Parathyroid adenoma (tissue), 2 donors: Measurements from ENCODE around the gene DOCK8.

Experiments
- H2AFZ ChIP-seq: fragments of 300-600 bp; sonication (generic); one replicate; pipeline ENCODE4 v1.7.0; 2017; ENCODE audit warnings: antibody characterized with exemption, mild to moderate bottlenecking
- H3K27ac ChIP-seq: fragments of 300-600 bp; sonication (generic); one replicate; pipeline ENCODE4 v1.7.0; 2017
- H3K27me3 ChIP-seq: fragments of 300-600 bp; sonication (generic); one replicate; pipeline ENCODE4 v1.7.0; 2017; ENCODE audit warnings: low read length; ENCODE audit not compliant: control insufficient read depth, insufficient read depth
- H3K36me3 ChIP-seq: fragments of 300-600 bp; sonication (generic); one replicate; pipeline ENCODE4 v1.7.0; 2017; ENCODE audit warnings: low read length; ENCODE audit not compliant: control insufficient read depth, insufficient read depth
- H3K4me1 ChIP-seq: fragments of 300-600 bp; sonication (generic); one replicate; pipeline ENCODE4 v1.7.0; 2017; ENCODE audit warnings: control low read depth
- H3K4me2 ChIP-seq: fragments of 300-600 bp; sonication (generic); one replicate; pipeline ENCODE4 v1.7.0; 2017; ENCODE audit warnings: low read length
- H3K4me3 ChIP-seq: fragments of 300-600 bp; sonication (generic); one replicate; pipeline ENCODE4 v1.7.0; 2017; ENCODE audit warnings: low read depth, low read length
- H3K79me2 ChIP-seq: fragments of 300-600 bp; sonication (generic); one replicate; pipeline ENCODE4 v1.7.0; 2017; ENCODE audit warnings: control low read depth
- H3K9ac ChIP-seq: fragments of 300-600 bp; sonication (generic); one replicate; pipeline ENCODE4 v1.7.0; 2017; ENCODE audit warnings: mild to moderate bottlenecking
- H3K9me3 ChIP-seq: fragments of 300-600 bp; sonication (generic); one replicate; pipeline ENCODE4 v1.7.0; 2017; ENCODE audit warnings: low read length; ENCODE audit not compliant: control insufficient read depth
- CTCF ChIP-seq: fragments of 300-600 bp; sonication (generic); IDR thresholded peaks from one replicate; pipeline ENCODE4 v1.7.0; 2017; ENCODE audit warnings: antibody characterized with exemption, mild to moderate bottlenecking
- donor health status: primary hyperparathyroidism.

The DOCK8 gene

GRCh38 chr9:219670-220365, 5.2 kb downstream of the DOCK8 start:
- Histone ChIP-seq H3K4me1 (no peaks in the 10 kb centered on the region), H3K27me3 (no peaks in the 10 kb centered on the region), H3K36me3 (no peaks in the 10 kb centered on the region), H3K4me3 (no peak overlapping the region), H2AFZ (no peak overlapping the region), H3K27ac (no peak overlapping the region), H3K9ac (no peak overlapping the region), H3K79me2 (no peaks in the 10 kb centered on the region), H3K4me2 (no peak overlapping the region), H3K9me3 (no peaks in the 10 kb centered on the region)
- TF ChIP-seq CTCF = no peak

GRCh38 chr9:221989-222776, 7.5 kb downstream of the DOCK8 start:
- H3K27me3 ChIP-seq = no peaks in the 10 kb centered on the region
- no peak overlapping the region for H3K4me2 ChIP-seq
- no peaks in the 10 kb centered on the region for H3K36me3 ChIP-seq
- no peaks in the 10 kb centered on the region for H3K9me3 ChIP-seq
- H3K4me3 ChIP-seq = no peak overlapping the region
- no peaks in the 10 kb centered on the region for H3K4me1 ChIP-seq
- no peak overlapping the region for H3K27ac ChIP-seq
- no peak overlapping the region for H2AFZ ChIP-seq
- H3K79me2 ChIP-seq = no peaks in the 10 kb centered on the region
- TF ChIP-seq CTCF = no peak
- no peak overlapping the region for H3K9ac ChIP-seq

GRCh38 chr9:223152-223551, 8.5 kb downstream of the DOCK8 start:
- no peak overlapping the region for H3K27ac ChIP-seq
- H3K4me1 ChIP-seq = no peaks in the 10 kb centered on the region
- TF ChIP-seq CTCF = no peak

GRCh38 chr9:224026-224425, 9.4 kb downstream of the DOCK8 start:
- H3K27me3 ChIP-seq = no peaks in the 10 kb centered on the region
- H2AFZ ChIP-seq = no peak overlapping the region
- no peaks in the 10 kb centered on the region for H3K9me3 ChIP-seq
- no peaks in the 10 kb centered on the region for H3K36me3 ChIP-seq
- no peaks in the 10 kb centered on the region for H3K4me1 ChIP-seq
- H3K27ac ChIP-seq = no peak overlapping the region
- TF ChIP-seq CTCF = no peak
- H3K79me2 ChIP-seq = no peaks in the 10 kb centered on the region
- H3K9ac ChIP-seq = no peak overlapping the region
- no peak overlapping the region for H3K4me3 ChIP-seq
- no peak overlapping the region for H3K4me2 ChIP-seq

More at GRCh38 chr9:223152-223551, 8.5 kb downstream of the DOCK8 start:
- Histone ChIP-seq H3K9ac (no peak overlapping the region), H2AFZ (no peak overlapping the region), H3K9me3 (no peaks in the 10 kb centered on the region), H3K36me3 (no peaks in the 10 kb centered on the region), H3K27me3 (no peaks in the 10 kb centered on the region), H3K4me3 (no peak overlapping the region), H3K4me2 (no peak overlapping the region), H3K79me2 (no peaks in the 10 kb centered on the region)
